Measurements from ENCODE around the gene MBNL1.

Gene MBNL1

GRCh38 chr3:152499791-152500385 is 231.2 kb downstream of the MBNL1 start:
- no peak for DNase-seq

GRCh38 chr3:152505926-152506325 is 237.2 kb downstream of the MBNL1 start:
- peak in 1 of 2 donors; percentile 14 for DNase-seq

GRCh38 chr3:152508705-152509104 is 240.0 kb downstream of the MBNL1 start:
- DNase-seq, result no peak

GRCh38 chr3:152511904-152512303 is 243.2 kb downstream of the MBNL1 start:
- DNase-seq, result no peak

- no peak for DNase-seq
Observed at GRCh38 chr3:152513301-152513960, 244.7 kb downstream of the MBNL1 start.

Measured in stimulated activated CD4-positive, alpha-beta T cell treated with anti-CD3 and anti-CD28 coated beads, Interleukin-2, amount 100 ng/mL, for 24 hours (primary cell).